Measurements from ENCODE around the gene SRBD1.

Gene SRBD1

GRCh38 chr2:45497355-45497754 is 113.7 kb downstream of the SRBD1 start:
- no peak overlapping the region for H3K9ac ChIP-seq (ENCODE audit: low read length)
- no peaks in the 10 kb centered on the region for H3K27me3 ChIP-seq (replicated peaks; ENCODE audit: insufficient read depth, low read length)
- peak; percentile 68 for DNase-seq
- H3K4me3 ChIP-seq (ENCODE audit: low read length), result no peak overlapping the region
- H3F3A ChIP-seq (ENCODE audit: insufficient read depth, low read length), result no peaks in the 10 kb centered on the region
- no peaks in the 10 kb centered on the region for H3K79me2 ChIP-seq (ENCODE audit: low read length)
- H3K27ac ChIP-seq (ENCODE audit: low read length), result peak overlapping the region; percentile 14; the same call in 1 of the 2 replicates
- no peaks in the 10 kb centered on the region for H3K9me2 ChIP-seq (replicated peaks; ENCODE audit: insufficient read depth, low read length)
- H3K4me1 ChIP-seq (ENCODE audit: low read length), result peaks cover 21% of the 10 kb centered on the region
- H4K20me1 ChIP-seq (ENCODE audit: insufficient read depth, low read length), result no peaks in the 10 kb centered on the region
- no peak for TF ChIP-seq EZH2 (optimal IDR thresholded peaks at IDR 0.05; ENCODE audit: low read depth, low read length)
- no peaks in the 10 kb centered on the region for H3K36me3 ChIP-seq (replicated peaks; ENCODE audit: insufficient read depth, low read length)
- H3K4me2 ChIP-seq (ENCODE audit: low read depth, low read length), result peak overlapping the region; percentile 15; the same call in 1 of the 2 replicates
- H3K9me3 ChIP-seq (replicated peaks; ENCODE audit: insufficient read depth, low read length), result no peaks in the 10 kb centered on the region
- H2AFZ ChIP-seq (ENCODE audit: low read length), result no peak overlapping the region

GRCh38 chr2:45496869-45497268 is 114.2 kb downstream of the SRBD1 start:
- H3K36me3 ChIP-seq (replicated peaks; ENCODE audit: insufficient read depth, low read length), result no peaks in the 10 kb centered on the region
- H3K9me3 ChIP-seq (replicated peaks; ENCODE audit: insufficient read depth, low read length), result no peaks in the 10 kb centered on the region
- no peak overlapping the region for H3K4me3 ChIP-seq (ENCODE audit: low read length)
- H3K4me1 ChIP-seq (ENCODE audit: low read length), result peaks cover 21% of the 10 kb centered on the region
- no peaks in the 10 kb centered on the region for H3K9me2 ChIP-seq (replicated peaks; ENCODE audit: insufficient read depth, low read length)
- H2AFZ ChIP-seq (ENCODE audit: low read length), result no peak overlapping the region
- no peaks in the 10 kb centered on the region for H3F3A ChIP-seq (ENCODE audit: insufficient read depth, low read length)
- no peaks in the 10 kb centered on the region for H4K20me1 ChIP-seq (ENCODE audit: insufficient read depth, low read length)
- H3K9ac ChIP-seq (ENCODE audit: low read length), result no peak overlapping the region
- no peak for TF ChIP-seq EZH2 (optimal IDR thresholded peaks at IDR 0.05; ENCODE audit: low read depth, low read length)
- TF ChIP-seq CTCF (IDR thresholded peaks at IDR 0.05; ENCODE audit: low read length), result no peak
- no peak for TF ChIP-seq EZH2phosphoT487 (IDR thresholded peaks at IDR 0.05; ENCODE audit: low read length)
- DNase-seq, result no peak
- H3K4me2 ChIP-seq (ENCODE audit: low read depth, low read length), result peak overlapping the region; percentile 15; the same call in 1 of the 2 replicates
- no peaks in the 10 kb centered on the region for H3K27me3 ChIP-seq (replicated peaks; ENCODE audit: insufficient read depth, low read length)
- H3K27ac ChIP-seq (ENCODE audit: low read length), result peak overlapping the region; percentile 14; the same call in 1 of the 2 replicates
- H3K79me2 ChIP-seq (ENCODE audit: low read length), result no peaks in the 10 kb centered on the region

- Histone ChIP-seq H3K9ac (ENCODE audit: low read length) (no peak overlapping the region), H2AFZ (ENCODE audit: low read length) (no peak overlapping the region), H3K4me2 (ENCODE audit: low read depth, low read length) (no peak overlapping the region), H3K27me3 (replicated peaks; ENCODE audit: insufficient read depth, low read length) (no peaks in the 10 kb centered on the region), H3K9me2 (replicated peaks; ENCODE audit: insufficient read depth, low read length) (no peaks in the 10 kb centered on the region), H3F3A (ENCODE audit: insufficient read depth, low read length) (no peaks in the 10 kb centered on the region), H3K79me2 (ENCODE audit: low read length) (no peaks in the 10 kb centered on the region), H4K20me1 (ENCODE audit: insufficient read depth, low read length) (no peaks in the 10 kb centered on the region), H3K36me3 (replicated peaks; ENCODE audit: insufficient read depth, low read length) (no peaks in the 10 kb centered on the region), H3K4me3 (ENCODE audit: low read length) (no peak overlapping the region), H3K4me1 (ENCODE audit: low read length) (peaks cover 21% of the 10 kb centered on the region), H3K27ac (ENCODE audit: low read length) (no peak overlapping the region), H3K9me3 (replicated peaks; ENCODE audit: insufficient read depth, low read length) (no peaks in the 10 kb centered on the region)
- no peak for DNase-seq
- TF ChIP-seq CTCF (IDR thresholded peaks at IDR 0.05; ENCODE audit: low read length) (no peak), EZH2phosphoT487 (IDR thresholded peaks at IDR 0.05; ENCODE audit: low read length) (no peak), EZH2 (optimal IDR thresholded peaks at IDR 0.05; ENCODE audit: low read depth, low read length) (no peak)
Measured at GRCh38 chr2:45494978-45495293, 116.1 kb downstream of the SRBD1 start.

- TF ChIP-seq EZH2phosphoT487 (IDR thresholded peaks at IDR 0.05; ENCODE audit: low read length), result no peak
- no peak for TF ChIP-seq EZH2 (optimal IDR thresholded peaks at IDR 0.05; ENCODE audit: low read depth, low read length)
- TF ChIP-seq CTCF (IDR thresholded peaks at IDR 0.05; ENCODE audit: low read length), result peak; percentile 76
- H4K20me1 ChIP-seq (ENCODE audit: insufficient read depth, low read length), result no peaks in the 10 kb centered on the region
- no peaks in the 10 kb centered on the region for H3F3A ChIP-seq (ENCODE audit: insufficient read depth, low read length)
- no peaks in the 10 kb centered on the region for H3K79me2 ChIP-seq (ENCODE audit: low read length)
- no peaks in the 10 kb centered on the region for H3K9me2 ChIP-seq (replicated peaks; ENCODE audit: insufficient read depth, low read length)
- H3K27ac ChIP-seq (ENCODE audit: low read length), result no peak overlapping the region
- no peaks in the 10 kb centered on the region for H3K27me3 ChIP-seq (replicated peaks; ENCODE audit: insufficient read depth, low read length)
- peaks cover 21% of the 10 kb centered on the region for H3K4me1 ChIP-seq (ENCODE audit: low read length)
- no peak overlapping the region for H3K9ac ChIP-seq (ENCODE audit: low read length)
- peak; percentile 68 for DNase-seq
- H3K4me2 ChIP-seq (ENCODE audit: low read depth, low read length), result 0 out of 2 replicates have a peak overlapping the region, but pooled peaks have one; percentile 9
- no peaks in the 10 kb centered on the region for H3K9me3 ChIP-seq (replicated peaks; ENCODE audit: insufficient read depth, low read length)
- H3K4me3 ChIP-seq (ENCODE audit: low read length), result no peak overlapping the region
- H3K36me3 ChIP-seq (replicated peaks; ENCODE audit: insufficient read depth, low read length), result no peaks in the 10 kb centered on the region
- H2AFZ ChIP-seq (ENCODE audit: low read length), result no peak overlapping the region
Measured at GRCh38 chr2:45494275-45494977, 116.6 kb downstream of the SRBD1 start.

Data from MM.1S (cell line).